Nucleus accumbens (tissue), 56 donors: ENCODE results near the gene PARP15.
"Not testable (repeated sequence)": the region's sequence is repeated elsewhere in the genome, so short reads cannot be mapped to it uniquely, and the experiment has no call there.

ENCODE experiments used
- DNase-seq, 56 donors: peaks; one replicate each; lab custom pipeline; 2025; lab: John Stamatoyannopoulos, UW

PARP15 gene

GRCh38 chr3:122577409-122578031 lies at the start of gene PARP15:
PARP15 (plus strand) TSS chr3:122577650; CDS start chr3:122577668, 18 bp downstream.
- peak in 1 of 56 donors; percentile 1 for DNase-seq

- DNase-seq = no peak
Observed at GRCh38 chr3:122530164-122530563, 47.3 kb upstream of the PARP15 start.

- no peak for DNase-seq
Observed at GRCh38 chr3:122533480-122533879, 44.0 kb upstream of the PARP15 start.

- no peak for DNase-seq
Observed at GRCh38 chr3:122533931-122534334, 43.5 kb upstream of the PARP15 start.

- DNase-seq = no peak
Observed at GRCh38 chr3:122535964-122536631, 41.4 kb upstream of the PARP15 start.

- DNase-seq = no peak
Observed at GRCh38 chr3:122536632-122537001, 40.8 kb upstream of the PARP15 start.

GRCh38 chr3:122538956-122539490 lies 38.4 kb upstream of the PARP15 start:
- DNase-seq = no peak

- DNase-seq = no peak
Observed at GRCh38 chr3:122546151-122546550, 31.3 kb upstream of the PARP15 start.

- no peak for DNase-seq
Observed at GRCh38 chr3:122548076-122548475, 29.4 kb upstream of the PARP15 start.

GRCh38 chr3:122548619-122549018 lies 28.8 kb upstream of the PARP15 start:
- DNase-seq = no peak

GRCh38 chr3:122553171-122553570 lies 24.3 kb upstream of the PARP15 start:
- DNase-seq = no peak

- DNase-seq = no peak
Observed at GRCh38 chr3:122555275-122556071, 22.0 kb upstream of the PARP15 start.

GRCh38 chr3:122557356-122557755 lies 20.1 kb upstream of the PARP15 start:
- no peak for DNase-seq

- no peak for DNase-seq
Observed at GRCh38 chr3:122558605-122559004, 18.8 kb upstream of the PARP15 start.

GRCh38 chr3:122559906-122560305 lies 17.5 kb upstream of the PARP15 start:
- no peak for DNase-seq

GRCh38 chr3:122560680-122561079 lies 16.8 kb upstream of the PARP15 start:
- peak in 8 of 56 donors; percentile 0 to 24 (median 6) for DNase-seq

- DNase-seq = no peak
Observed at GRCh38 chr3:122562923-122563716, 14.3 kb upstream of the PARP15 start.

- peak in 2 of 56 donors; percentile 3 to 12 for DNase-seq
Observed at GRCh38 chr3:122563717-122564025, 13.8 kb upstream of the PARP15 start.

GRCh38 chr3:122564155-122564912 lies 13.1 kb upstream of the PARP15 start, which contains the start of the genes DTX3L and PARP9:
DTX3L (plus strand) TSS chr3:122564338; CDS start chr3:122564427, 89 bp downstream.
PARP9 (minus strand) TSS chr3:122564300; CDS start chr3:122559620, 4,680 bp downstream.
- DNase-seq = peak in 52 of 56 donors; percentile 16 to 71 (median 48)

- DNase-seq = not testable (repeated sequence)
Observed at GRCh38 chr3:122568131-122568530, 9.3 kb upstream of the PARP15 start.
